AG04450 (cell line): ENCODE measurements around the gene KRT74. TPM values are rescaled to one million over a fixed set of nuclear protein-coding genes. Genes with fewer than 3 reads are reported as not detected.

Source experiments
- CTCF ChIA-PET: fragments of 300-600, 350-600 bp; formaldehyde crosslinking; extraction: SDS; loops from one replicate; lab custom pipeline; 2022; ENCODE audit warnings: antibody characterized with exemption, inconsistent platforms; lab: Charles Lee
- POLR2A ChIA-PET: fragments of 350-600 bp; formaldehyde crosslinking; extraction: SDS; loops from one replicate; lab custom pipeline; 2021; ENCODE audit warnings: antibody characterized with exemption, inconsistent platforms; lab: Yijun Ruan, JAX
- DNase-seq: peaks from one replicate; pipeline ENCODE4 v3.0.0-alpha.2; 2011; ENCODE audit warnings: low read depth, low spot score
- H3K27ac ChIP-seq: one replicate; pipeline ENCODE4 v1.5.1; 2012; ENCODE audit warnings: low read depth, low read length, control low read depth
- H3K27me3 ChIP-seq: one replicate; pipeline ENCODE4 v1.6.0; 2012; ENCODE audit warnings: low read length; ENCODE audit not compliant: control insufficient read depth, insufficient read depth
- H3K4me3 ChIP-seq: 2 replicates; pipeline ENCODE4 v1.5.1; 2011; ENCODE audit warnings: mild to moderate bottlenecking, low read depth, low read length, control low read depth
- H3K9me3 ChIP-seq: 2 replicates; pipeline ENCODE4 v1.5.1; 2012; ENCODE audit warnings: low read length; ENCODE audit not compliant: control insufficient read depth, insufficient read depth
- polyA plus RNA-seq: library from polyadenylated mRNA; depleted of rRNA; stranded (reverse); fragments of >200 nt; gene quantifications from 2 replicates; pipeline ENCODE4 v1.2.3, GENCODE V29; 2011
- TF ChIP-seq, protein P1 (sequence below): IDR thresholded peaks from 2 replicates; pipeline ENCODE4 v1.5.1; 2011; ENCODE audit warnings: low read depth, low read length, control low read depth, inconsistent platforms

The KRT74 gene
- polyA plus RNA-seq, 1 experiment = not detected

DNA sequence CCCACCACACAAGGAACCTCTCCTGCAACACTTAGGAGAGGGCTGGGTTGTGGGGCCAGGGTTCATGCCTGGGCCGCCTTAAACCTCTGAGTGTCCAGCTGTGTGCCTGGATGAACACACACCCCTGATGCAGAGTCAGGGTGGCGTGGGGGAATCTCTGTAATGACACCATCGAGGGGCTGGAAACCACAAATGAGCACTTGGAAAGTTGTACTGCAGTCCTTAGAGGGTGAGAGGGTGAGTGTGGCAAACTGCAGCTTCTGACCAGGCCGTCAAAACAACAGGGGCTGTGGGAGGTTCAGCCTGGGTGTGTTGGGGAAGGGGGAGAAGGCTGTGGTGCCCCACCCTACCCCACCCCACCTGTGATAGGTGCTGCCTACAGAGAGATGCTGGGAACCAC lies 41.0 kb downstream of the KRT74 start:
- peaks cover 19% of the 10 kb centered on the region for H3K27me3 ChIP-seq
- CTCF ChIA-PET = no interaction called here

DNA sequence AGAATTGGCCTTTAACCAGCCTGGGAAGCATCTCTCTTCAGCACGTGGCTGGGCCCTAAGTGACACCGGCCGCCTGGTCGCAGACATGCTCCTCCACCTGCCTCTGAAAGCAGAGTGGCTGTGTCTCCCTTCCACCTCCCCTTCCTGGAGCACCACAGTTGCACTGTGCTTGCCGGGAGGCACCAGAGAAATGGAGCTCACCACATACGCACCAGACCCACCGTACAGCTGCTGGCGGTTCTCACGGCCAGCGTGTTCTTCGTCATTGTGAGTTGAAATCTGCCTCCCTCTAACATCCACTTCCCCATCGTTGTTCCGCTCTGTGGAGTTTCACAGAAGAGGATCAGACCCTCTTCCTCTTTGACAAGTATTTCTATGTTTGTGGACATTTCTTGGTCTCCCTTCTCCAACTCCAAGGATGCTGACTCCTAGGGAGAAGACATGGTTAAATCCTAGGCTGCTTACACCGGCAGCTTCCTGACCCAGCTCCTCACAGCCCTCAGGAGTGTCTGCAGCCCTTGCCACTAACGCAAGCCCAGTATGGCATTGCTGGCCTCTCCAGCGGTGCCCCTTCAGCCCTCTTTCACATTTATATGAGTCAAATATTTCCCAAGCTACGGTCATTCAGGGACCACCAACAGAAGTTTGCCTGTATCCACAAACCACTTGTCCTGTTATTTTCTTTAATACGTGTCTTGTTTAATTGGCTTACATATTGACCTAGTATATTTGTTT lies 41.9 kb downstream of the KRT74 start:
- ChIA-PET POLR2A (no interaction called here), CTCF (no interaction called here)
- TF ChIP-seq, protein P1, sequence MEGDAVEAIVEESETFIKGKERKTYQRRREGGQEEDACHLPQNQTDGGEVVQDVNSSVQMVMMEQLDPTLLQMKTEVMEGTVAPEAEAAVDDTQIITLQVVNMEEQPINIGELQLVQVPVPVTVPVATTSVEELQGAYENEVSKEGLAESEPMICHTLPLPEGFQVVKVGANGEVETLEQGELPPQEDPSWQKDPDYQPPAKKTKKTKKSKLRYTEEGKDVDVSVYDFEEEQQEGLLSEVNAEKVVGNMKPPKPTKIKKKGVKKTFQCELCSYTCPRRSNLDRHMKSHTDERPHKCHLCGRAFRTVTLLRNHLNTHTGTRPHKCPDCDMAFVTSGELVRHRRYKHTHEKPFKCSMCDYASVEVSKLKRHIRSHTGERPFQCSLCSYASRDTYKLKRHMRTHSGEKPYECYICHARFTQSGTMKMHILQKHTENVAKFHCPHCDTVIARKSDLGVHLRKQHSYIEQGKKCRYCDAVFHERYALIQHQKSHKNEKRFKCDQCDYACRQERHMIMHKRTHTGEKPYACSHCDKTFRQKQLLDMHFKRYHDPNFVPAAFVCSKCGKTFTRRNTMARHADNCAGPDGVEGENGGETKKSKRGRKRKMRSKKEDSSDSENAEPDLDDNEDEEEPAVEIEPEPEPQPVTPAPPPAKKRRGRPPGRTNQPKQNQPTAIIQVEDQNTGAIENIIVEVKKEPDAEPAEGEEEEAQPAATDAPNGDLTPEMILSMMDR = no peak
- Histone ChIP-seq H3K27me3 (peaks cover 20% of the 10 kb centered on the region), H3K27ac (no peak overlapping the region), H3K4me3 (no peak overlapping the region), H3K9me3 (no peaks in the 10 kb centered on the region)
- DNase-seq = no peak

More for the DNA sequence above, 41.0 kb downstream of the KRT74 start:
- H3K27ac ChIP-seq = no peak overlapping the region
- H3K4me3 ChIP-seq = no peak overlapping the region
- TF ChIP-seq, protein P1 = no peak
- POLR2A ChIA-PET = no interaction called here
- no peak for DNase-seq
- no peaks in the 10 kb centered on the region for H3K9me3 ChIP-seq

DNA sequence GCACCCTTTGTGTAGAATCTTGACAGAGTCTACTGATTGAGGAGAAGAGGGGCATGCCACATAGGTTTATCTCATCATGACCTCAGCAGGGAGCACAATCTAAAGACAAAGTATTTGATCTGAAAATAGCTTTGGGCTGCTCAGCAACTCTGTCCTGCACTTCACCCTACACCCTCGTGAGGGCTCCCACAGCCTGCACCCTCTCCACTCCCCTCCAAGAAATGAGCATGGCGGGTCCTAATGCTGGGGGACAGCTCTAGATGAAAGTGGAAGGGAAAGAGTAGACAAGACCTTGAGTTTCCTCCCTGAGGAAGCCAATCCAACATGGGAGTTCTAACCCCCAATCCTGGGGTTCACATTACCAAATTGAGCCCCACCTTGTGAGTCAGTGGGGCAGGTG lies 42.7 kb downstream of the KRT74 start:
- ChIA-PET POLR2A (no interaction called here), CTCF (no interaction called here)
- TF ChIP-seq, protein P1 = no peak
- Histone ChIP-seq H3K4me3 (no peak overlapping the region), H3K27me3 (peaks cover 20% of the 10 kb centered on the region), H3K9me3 (no peaks in the 10 kb centered on the region), H3K27ac (no peak overlapping the region)
- DNase-seq = no peak

DNA sequence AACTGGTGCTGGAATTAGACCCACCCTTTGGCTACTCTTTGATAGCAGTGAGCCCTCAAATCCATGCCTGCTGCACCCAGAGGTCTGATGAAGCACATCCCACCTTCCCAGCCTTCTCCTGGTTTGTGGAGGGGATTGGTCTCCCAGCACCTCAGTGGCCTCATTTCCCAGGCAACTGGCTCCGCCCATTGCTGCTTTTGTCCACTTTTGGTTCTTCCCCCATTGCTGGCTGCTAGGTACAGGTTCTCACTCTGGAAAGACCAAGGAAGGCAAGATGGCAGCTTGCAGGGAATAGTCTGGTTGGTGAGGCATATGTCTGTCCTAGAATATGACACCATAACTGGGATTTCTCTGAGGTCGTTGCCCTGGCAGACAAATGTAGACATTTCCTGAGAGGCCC lies 43.3 kb downstream of the KRT74 start:
- H3K9me3 ChIP-seq = no peaks in the 10 kb centered on the region
- no peak for DNase-seq
- H3K4me3 ChIP-seq = no peak overlapping the region
- H3K27me3 ChIP-seq = peaks cover 20% of the 10 kb centered on the region
- ChIA-PET CTCF (no interaction called here), POLR2A (no interaction called here)
- TF ChIP-seq, protein P1 = no peak
- H3K27ac ChIP-seq = no peak overlapping the region

DNA sequence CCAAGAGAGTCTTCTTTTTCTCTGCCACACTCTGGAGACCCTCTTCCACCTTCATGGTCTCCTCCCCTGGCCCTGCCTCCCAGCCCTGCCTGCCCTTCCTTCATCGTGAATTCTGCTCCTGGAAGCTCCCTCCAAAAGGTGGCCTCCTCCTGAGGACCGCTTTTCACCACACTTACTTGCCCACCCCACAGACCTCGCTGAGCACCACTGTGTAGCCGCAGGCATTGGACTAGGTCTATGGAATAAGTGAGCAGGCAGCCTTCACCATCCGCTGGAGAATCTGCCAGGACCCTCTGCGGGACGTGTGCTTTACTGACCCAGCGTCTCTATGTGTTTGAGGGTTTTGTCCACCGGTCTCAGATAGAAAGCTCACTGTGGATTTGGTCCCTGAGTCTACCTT lies 43.8 kb downstream of the KRT74 start:
- no peaks in the 10 kb centered on the region for H3K9me3 ChIP-seq
- no peak for DNase-seq
- CTCF ChIA-PET = no interaction called here
- H3K4me3 ChIP-seq = no peak overlapping the region
- TF ChIP-seq, protein P1 = no peak
- no peak overlapping the region for H3K27ac ChIP-seq
- POLR2A ChIA-PET = no interaction called here
- peaks cover 20% of the 10 kb centered on the region for H3K27me3 ChIP-seq
